ENCODE data around the gene PPDPF. TPM values are rescaled to one million over a fixed set of nuclear protein-coding genes. Genes with fewer than 3 reads are reported as not detected.

The PPDPF gene
- total RNA-seq, 2 experiments from 2014 or later = 189 to 194 TPM

DNA sequence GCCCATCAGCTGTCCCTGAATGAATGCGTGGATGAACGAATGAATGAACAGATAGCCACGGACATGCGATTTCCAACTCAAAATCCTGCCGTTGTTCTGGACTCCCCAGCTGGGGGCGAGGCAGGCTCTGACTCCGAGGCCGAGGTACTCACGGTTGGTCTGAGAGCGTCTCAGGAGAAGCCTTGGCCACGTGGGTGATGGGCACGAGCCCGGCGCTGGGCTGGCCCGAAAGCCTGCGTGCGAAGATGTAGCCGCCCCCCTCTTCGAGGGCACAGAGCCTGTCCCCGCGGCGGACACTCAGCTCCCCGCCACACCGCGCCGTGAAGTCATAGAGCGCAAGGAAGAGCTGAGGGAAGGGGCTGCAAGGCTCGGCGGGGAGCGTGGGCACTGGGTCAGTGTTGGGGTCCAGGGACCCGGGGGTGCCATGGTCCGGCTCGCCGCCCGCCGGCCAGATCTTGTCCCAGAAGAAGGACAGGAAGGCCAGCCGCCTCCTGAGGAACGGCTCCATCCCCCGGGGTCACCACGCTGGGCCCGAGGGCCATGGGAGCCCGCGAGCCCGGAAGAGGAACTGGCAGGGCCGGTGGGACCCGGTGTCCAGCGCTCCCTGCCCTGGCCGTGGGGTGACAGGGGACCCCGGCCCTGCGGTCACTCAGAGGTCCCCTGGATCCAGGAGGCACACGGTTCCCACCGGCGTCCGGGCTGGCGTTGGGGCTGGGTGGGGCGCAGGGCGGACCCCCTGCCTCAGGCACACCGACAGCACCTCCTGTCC, 26.6 kb downstream of the PPDPF start:
- Mint-ChIP-seq H3K4me3 (no peak overlapping the region), H3K9me3 (no peaks in the 10 kb centered on the region), H3K27ac (no peak overlapping the region), H3K36me3 (ENCODE audit: low read depth) (no peaks in the 10 kb centered on the region), H3K4me1 (ENCODE audit: low read depth) (peaks cover 8% of the 10 kb centered on the region), H3K27me3 (ENCODE audit: low read depth) (no peaks in the 10 kb centered on the region)
- CTCF ChIA-PET = no interaction called here
- intact Hi-C loops (cut with micrococcal nuclease) = no loop called here
- no peak for DNase-seq

DNA sequence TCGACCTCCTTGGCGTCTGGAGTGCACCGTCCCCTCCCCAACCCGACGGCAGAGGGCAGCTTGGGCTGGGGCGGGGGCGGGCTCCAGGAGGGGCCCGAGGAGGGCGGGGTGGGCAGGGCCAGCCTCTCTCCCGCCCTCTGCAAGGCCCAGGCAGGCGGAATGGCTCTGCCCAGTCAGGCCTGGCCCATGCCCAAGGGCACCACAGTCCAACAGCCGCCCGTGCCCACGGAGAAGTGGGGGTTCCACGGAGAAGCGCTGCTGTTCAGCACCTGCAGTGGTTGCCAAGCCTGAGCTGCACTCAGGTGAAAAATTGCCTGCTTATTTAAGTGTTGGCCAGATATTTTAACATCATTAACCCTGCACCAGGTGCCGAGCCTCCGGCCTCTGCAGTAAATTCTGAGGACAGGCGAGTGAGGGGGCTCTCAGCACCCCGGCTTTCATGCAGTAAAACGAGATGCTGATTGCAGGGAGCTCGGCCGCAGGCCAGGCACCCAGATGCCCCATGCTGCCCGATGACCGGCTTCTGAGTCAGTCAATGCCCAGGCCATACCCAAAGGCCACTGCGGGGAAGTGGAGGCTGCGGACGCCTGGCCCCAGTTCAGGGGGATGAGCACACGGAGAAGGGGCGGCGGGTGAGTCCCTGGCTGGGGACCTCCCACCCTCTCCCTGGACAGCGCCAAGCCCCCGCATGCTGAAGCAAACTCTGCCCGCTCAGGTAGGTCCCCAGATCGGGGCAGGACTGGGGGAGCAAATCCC, 27.3 kb downstream of the PPDPF start, which contains the start of gene SRMS:
TSS of gene SRMS (minus strand) at position 25 of the 756 bp plus-strand sequence. CDS start 286 bp downstream, outside the sequence.
- Mint-ChIP-seq H3K4me3 (no peak within 1 kb of the TSS), H3K27ac (no peak within 1 kb of the TSS), H3K9me3 (no peaks in the 10 kb centered on the region), H3K36me3 (ENCODE audit: low read depth) (no peaks in the 10 kb centered on the region), H3K4me1 (ENCODE audit: low read depth) (peaks cover 13% of the 10 kb centered on the region), H3K27me3 (ENCODE audit: low read depth) (no peaks in the 10 kb centered on the region)
- intact Hi-C loops (cut with micrococcal nuclease) = no loop called here
- CTCF ChIA-PET = no interaction called here
- DNase-seq = no peak

DNA sequence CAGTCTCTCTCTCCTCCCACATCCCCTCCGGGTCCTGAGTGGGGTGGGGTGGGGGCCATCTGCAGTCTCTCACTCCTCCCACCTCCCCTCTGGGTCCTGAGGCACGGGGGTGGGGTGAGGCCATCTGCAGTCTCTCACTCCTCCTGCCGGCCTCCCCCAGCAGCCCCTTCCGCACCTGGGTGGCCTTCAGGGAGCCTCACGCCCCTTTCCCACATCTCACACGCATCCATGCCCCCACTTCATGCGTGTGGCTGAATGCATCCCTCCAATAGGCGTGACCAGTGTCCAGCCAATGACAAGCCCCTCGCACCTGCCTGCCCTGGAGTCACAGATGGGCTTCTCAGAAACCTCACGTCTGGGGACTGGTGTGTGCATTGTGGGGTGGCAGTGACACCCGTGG, 28.0 kb downstream of the PPDPF start:
- Mint-ChIP-seq H3K27ac (no peak overlapping the region), H3K27me3 (ENCODE audit: low read depth) (no peaks in the 10 kb centered on the region), H3K9me3 (no peaks in the 10 kb centered on the region), H3K4me1 (ENCODE audit: low read depth) (peaks cover 16% of the 10 kb centered on the region), H3K36me3 (ENCODE audit: low read depth) (no peaks in the 10 kb centered on the region), H3K4me3 (no peak overlapping the region)
- CTCF ChIA-PET = no interaction called here
- DNase-seq = no peak
- intact Hi-C loops (cut with micrococcal nuclease) = no loop called here

DNA sequence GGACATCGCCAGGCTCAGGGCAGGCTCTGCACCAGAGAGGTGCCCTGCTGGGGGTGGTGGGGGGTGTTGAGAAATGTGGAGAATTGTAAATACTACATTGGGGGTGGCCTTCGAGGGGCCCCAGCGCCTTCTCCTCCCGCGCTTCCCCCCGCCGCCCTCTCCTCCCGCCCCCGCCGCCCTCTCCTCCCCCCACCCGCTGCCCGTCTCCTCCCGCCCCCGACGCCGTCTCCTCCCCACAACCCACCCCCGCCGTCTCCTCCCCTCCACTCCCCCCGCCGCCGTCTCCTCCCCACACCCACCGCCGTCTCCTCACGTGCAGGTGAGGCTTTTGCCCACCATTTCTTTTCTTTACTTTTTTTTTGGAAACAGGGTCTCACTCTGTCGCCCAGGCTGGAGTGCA, 28.5 kb downstream of the PPDPF start:
- Mint-ChIP-seq H3K36me3 (ENCODE audit: low read depth) (no peaks in the 10 kb centered on the region), H3K27me3 (ENCODE audit: low read depth) (no peaks in the 10 kb centered on the region), H3K27ac (no peak overlapping the region), H3K4me1 (ENCODE audit: low read depth) (peaks cover 16% of the 10 kb centered on the region), H3K4me3 (no peak overlapping the region), H3K9me3 (no peaks in the 10 kb centered on the region)
- intact Hi-C loops (cut with micrococcal nuclease) = no loop called here
- CTCF ChIA-PET = no interaction called here
- no peak for DNase-seq

DNA sequence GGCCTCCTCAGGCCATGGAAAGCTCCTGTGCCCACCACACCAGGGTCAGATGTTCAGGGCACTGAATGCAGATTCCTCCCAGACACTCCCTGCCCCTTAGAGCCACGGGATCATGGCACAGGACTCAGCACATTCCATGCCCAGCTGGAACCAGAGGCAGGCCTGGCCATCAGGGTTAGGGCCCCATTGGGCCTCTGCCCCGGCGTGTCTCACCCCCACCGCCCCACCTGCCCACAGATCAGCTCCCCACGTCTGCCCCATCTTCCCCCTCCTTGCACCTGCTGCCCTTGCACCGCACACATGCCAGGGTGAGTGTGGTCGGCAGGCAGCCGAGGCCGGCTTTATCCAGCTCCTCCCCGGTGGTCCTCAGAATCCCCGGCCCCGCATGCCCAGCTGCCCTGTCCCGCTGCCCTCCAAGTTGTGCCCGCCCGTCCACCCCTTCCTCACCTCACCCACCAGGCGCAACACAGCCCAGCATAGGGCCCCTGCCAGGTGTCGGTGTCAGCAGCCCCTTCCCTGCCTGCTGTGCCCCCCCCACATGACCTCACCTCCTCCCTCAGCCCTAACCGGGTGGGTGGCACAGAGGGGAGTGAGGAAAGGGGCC, 29.2 kb downstream of the PPDPF start:
- H3K36me3 Mint-ChIP-seq (ENCODE audit: low read depth) = no peaks in the 10 kb centered on the region
- intact Hi-C loops (cut with micrococcal nuclease) = no loop called here
- H3K4me3 Mint-ChIP-seq = no peak overlapping the region
- H3K27ac Mint-ChIP-seq = no peak overlapping the region
- no peaks in the 10 kb centered on the region for H3K27me3 Mint-ChIP-seq (ENCODE audit: low read depth)
- CTCF ChIA-PET = interaction anchor here (0.6 kb wide), 1 partner anchor 386 kb away, joined by 3 read pairs; no protein-coding TSS in a partner anchor
- H3K9me3 Mint-ChIP-seq = no peaks in the 10 kb centered on the region
- no peak for DNase-seq
- H3K4me1 Mint-ChIP-seq (ENCODE audit: low read depth) = peaks cover 16% of the 10 kb centered on the region

DNA sequence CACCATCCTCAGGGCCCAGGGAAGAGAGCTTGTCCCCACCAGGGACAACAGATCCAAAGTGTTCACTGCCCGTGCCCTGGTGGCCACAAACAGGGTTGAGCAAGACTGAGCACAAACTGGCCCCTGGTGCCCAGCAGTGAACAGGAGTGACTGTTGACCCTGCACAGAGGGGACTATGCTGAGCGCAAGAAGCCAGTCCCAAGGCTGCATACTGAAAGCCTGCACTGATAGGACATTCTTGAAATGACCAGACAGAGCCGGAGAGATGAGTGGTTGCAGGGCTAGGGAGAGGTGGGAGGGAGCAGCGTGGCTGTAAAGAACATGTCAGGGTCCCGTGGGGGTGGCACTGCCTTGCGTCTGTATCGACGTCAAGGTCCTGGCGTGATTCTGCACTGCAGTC, 30.5 kb downstream of the PPDPF start:
- Mint-ChIP-seq H3K4me3 (no peak overlapping the region), H3K36me3 (ENCODE audit: low read depth) (no peaks in the 10 kb centered on the region), H3K4me1 (ENCODE audit: low read depth) (peaks cover 16% of the 10 kb centered on the region), H3K9me3 (no peaks in the 10 kb centered on the region), H3K27me3 (ENCODE audit: low read depth) (no peaks in the 10 kb centered on the region), H3K27ac (no peak overlapping the region)
- intact Hi-C loops (cut with micrococcal nuclease) = no loop called here
- no peak for DNase-seq
- CTCF ChIA-PET = interaction anchor here (1.5 kb wide), 1 partner anchor 13 kb away, joined by 5 read pairs; the partner anchor contains the start of gene PTK6

DNA sequence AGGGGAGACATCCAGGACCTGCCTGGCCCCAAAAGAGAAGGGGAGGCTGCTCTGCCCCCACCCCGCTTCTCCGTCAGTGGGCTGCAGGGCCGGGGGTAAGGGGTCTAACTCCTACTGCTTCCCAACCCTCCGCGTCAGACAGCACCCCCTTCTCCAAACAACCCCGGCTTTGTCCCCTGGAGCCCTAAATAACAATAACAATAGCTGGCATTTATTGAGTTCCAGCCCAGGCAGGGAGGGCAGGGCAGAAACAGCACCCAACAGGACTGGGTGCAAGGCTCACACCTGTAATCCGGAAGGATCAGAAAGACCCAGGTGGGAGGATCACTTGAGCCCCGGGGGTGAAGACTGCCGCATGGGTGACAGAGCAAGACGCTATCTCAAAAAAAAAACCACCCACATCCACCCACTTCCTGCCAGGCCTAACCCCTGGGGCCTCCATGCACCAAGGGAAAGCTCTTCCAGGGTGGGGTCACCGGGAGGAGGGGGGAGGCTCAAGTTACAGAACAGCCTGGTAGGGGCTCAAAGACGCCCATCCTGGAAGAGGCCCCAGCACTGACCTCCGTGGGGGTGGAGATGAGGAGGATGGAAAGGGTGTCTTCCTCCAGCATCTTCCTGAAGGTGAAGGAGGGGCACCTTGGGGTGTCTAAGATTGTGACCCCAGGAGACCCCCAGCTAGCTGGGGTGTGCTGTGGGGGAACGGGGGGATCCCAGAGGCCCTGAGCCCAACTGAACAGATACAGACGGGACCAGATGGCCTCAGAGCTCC, 32.1 kb downstream of the PPDPF start:
- Mint-ChIP-seq H3K36me3 (ENCODE audit: low read depth) (no peaks in the 10 kb centered on the region), H3K27ac (peak overlapping the region; percentile 46), H3K27me3 (ENCODE audit: low read depth) (no peaks in the 10 kb centered on the region), H3K9me3 (no peaks in the 10 kb centered on the region), H3K4me3 (peak overlapping the region; percentile 24), H3K4me1 (ENCODE audit: low read depth) (peaks cover 13% of the 10 kb centered on the region)
- peak; percentile 43 for DNase-seq
- CTCF ChIA-PET = interaction anchor here (0.8 to 1.2 kb wide), 3 partner anchors 15 to 155 kb away, joined by 3 to 4 read pairs (median 4); partner anchors contain the start of gene PTK6
- intact Hi-C loops (cut with micrococcal nuclease) = loop anchor here (1.0 to 2.0 kb wide), 3 partner anchors 15 to 32 kb away; partner anchors contain the start of genes PPDPF and PTK6

DNA sequence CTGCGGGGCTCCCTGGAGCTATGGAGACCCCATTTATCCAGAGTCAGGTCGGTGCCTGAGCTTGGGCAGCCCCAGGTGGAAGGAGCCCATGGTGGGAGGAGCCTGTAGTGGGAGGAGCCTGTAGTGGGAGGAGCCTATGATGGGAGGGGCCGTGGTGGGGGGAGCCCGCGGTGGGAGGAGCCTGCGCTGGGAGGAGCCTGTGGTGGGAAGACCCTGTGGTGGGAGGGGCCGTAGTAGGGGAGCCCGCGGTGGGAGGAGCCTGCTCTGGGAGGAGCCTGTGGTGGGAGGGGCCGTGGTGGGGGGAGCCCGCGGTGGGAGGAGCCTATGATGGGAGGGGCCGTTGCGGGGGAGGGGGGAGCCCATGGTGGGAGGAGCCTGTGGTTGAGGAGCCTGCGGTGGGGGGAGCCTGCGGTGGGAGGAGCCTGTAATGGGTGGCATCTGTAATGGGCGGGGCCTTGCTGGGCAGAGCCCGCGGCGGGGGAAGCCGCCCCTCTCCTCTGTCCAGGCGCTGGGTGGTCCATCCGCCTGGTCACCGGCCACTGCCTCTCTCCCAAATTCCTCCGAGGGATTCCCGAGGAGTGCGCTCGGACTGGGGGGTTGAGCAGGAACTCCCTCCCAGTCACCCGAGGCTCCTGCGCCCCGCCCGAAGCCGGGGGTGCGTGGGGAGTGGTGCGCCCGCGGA, 32.8 kb downstream of the PPDPF start:
- CTCF ChIA-PET = interaction anchor here (1.2 kb wide), 2 partner anchors 16 to 154 kb away, joined by 4 read pairs; partner anchors contain the start of gene PTK6
- Mint-ChIP-seq H3K4me1 (ENCODE audit: low read depth) (peaks cover 13% of the 10 kb centered on the region), H3K27ac (no peak overlapping the region), H3K27me3 (ENCODE audit: low read depth) (no peaks in the 10 kb centered on the region), H3K36me3 (ENCODE audit: low read depth) (no peaks in the 10 kb centered on the region), H3K9me3 (no peaks in the 10 kb centered on the region), H3K4me3 (peak overlapping the region; percentile 47)
- peak; percentile 93 for DNase-seq
- intact Hi-C loops (cut with micrococcal nuclease) = loop anchor here (1.0 to 2.0 kb wide), 3 partner anchors 16 to 33 kb away; partner anchors contain the start of genes PPDPF and PTK6

DNA sequence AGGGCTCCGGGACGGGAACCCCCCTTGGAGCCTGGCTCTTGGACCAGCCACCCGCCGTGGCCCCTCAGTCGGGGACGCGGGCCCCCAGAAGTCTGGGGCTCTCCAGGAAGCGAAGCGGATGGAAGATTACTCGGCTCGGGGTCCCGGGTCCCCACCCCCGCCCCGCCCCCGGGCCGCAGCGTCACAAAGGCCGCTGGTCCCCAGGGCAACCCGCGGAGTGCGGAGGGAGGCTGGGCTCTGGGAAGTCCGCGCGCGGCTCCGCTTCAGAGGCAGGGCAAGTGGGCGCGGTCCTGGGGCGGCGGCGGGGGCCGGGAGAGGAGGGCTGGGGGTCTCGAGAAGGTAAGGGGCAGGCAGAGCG, 33.3 kb downstream of the PPDPF start, which contains the start of gene FNDC11:
TSS of gene FNDC11 (plus strand) at position 227 of the 358 bp plus-strand sequence. CDS start 1,505 bp downstream, outside the sequence.
- CTCF ChIA-PET = no interaction called here
- H3K27ac Mint-ChIP-seq = no peak within 1 kb of the TSS
- H3K4me1 Mint-ChIP-seq (ENCODE audit: low read depth) = peaks cover 13% of the 10 kb centered on the region
- no peaks in the 10 kb centered on the region for H3K9me3 Mint-ChIP-seq
- no peaks in the 10 kb centered on the region for H3K27me3 Mint-ChIP-seq (ENCODE audit: low read depth)
- no peaks in the 10 kb centered on the region for H3K36me3 Mint-ChIP-seq (ENCODE audit: low read depth)
- intact Hi-C loops (cut with micrococcal nuclease) = loop anchor here (1.0 to 2.0 kb wide), 3 partner anchors 17 to 34 kb away; partner anchors contain the start of genes PPDPF and PTK6
- DNase-seq = peak; percentile 37
- peak within 1 kb of the TSS; percentile 47 for H3K4me3 Mint-ChIP-seq

DNA sequence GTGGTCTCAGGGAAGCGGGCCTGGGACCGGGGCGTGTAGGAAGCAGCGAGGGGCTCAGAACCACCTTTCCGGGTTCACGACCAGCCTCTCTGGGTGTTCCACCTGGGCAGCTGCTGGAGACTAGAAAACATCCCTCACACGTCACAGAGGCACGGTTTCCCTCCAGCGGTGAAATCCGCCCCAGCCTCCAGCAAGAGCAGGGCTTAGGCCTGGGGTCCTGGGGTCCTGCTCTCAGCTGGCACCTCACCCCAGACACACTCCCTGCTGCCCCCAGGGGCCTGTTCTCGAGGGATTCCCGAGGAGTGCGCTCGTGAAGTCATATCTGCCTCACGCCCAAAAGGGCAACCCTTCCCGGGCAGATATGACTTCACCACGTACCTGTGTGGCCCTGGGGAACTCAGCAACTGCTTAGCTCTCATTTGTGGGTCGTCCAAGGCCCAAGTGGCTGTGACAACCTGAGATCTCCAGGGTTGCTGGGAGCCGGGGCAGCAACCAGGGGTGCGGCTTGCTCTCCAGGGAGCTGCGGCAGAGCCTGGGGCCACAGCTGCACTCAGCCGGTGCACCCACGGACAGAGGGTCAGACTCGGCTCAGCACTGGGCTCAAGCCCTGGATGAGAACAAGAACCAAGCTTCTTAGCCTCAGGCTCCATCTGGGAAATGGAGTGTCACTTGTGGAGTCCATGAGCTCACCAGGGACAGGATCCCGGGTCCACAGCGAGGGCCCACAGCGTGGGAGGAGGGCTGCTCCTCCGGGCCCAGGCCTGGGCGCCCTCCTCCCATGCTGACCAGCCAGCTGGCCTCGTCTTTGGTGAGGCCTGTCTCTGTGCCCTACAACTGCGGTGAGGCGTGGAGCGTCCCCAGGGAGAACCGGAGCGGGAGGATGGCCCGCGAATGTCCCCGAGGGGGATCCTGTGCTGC, 34.1 kb downstream of the PPDPF start:
- peaks cover 1% of the 10 kb centered on the region for H3K36me3 Mint-ChIP-seq (ENCODE audit: low read depth)
- intact Hi-C loops (cut with micrococcal nuclease) = no loop called here
- no peak overlapping the region for H3K27ac Mint-ChIP-seq
- H3K9me3 Mint-ChIP-seq = no peaks in the 10 kb centered on the region
- H3K27me3 Mint-ChIP-seq (ENCODE audit: low read depth) = no peaks in the 10 kb centered on the region
- DNase-seq = no peak
- peaks cover 9% of the 10 kb centered on the region for H3K4me1 Mint-ChIP-seq (ENCODE audit: low read depth)
- CTCF ChIA-PET = interaction anchor here (0.8 to 2.1 kb wide), 2 partner anchors 17 to 87 kb away, joined by 4 read pairs; partner anchors contain the start of gene PTK6
- peak overlapping the region; percentile 27 for H3K4me3 Mint-ChIP-seq
